ENCODE measurements around the gene IL20. TPM values are rescaled to one million over a fixed set of nuclear protein-coding genes. Genes with fewer than 3 reads are reported as not detected.

IL20 gene
- total and polyA plus RNA-seq, 10 of the 15 experiments (the other 5 are each of a cell fraction or from before 2014, with no cell fraction given), result 0.08 to 0.13 TPM; not detected in 8

- H3K4me1 ChIP-seq (ENCODE audit: control insufficient read depth, insufficient read depth, low read length), result peaks cover 41% of the 10 kb centered on the region
- intact Hi-C loops (cut with micrococcal nuclease; ENCODE audit: unreplicated experiment) (no loop called here), in situ Hi-C loops (cut with MboI) (no loop called here)
- no peak for DNase-seq (ENCODE audit: low read depth, low spot score)
- no peaks in the 10 kb centered on the region for H4K20me1 ChIP-seq (ENCODE audit: control insufficient read depth, insufficient read depth)
- no peaks in the 10 kb centered on the region for H3K27me3 ChIP-seq (replicated peaks in 1 of 2; ENCODE audit: control insufficient read depth in 2 of 2, insufficient read depth in 2 of 2, low read length in 1 of 2)
- H2AFZ ChIP-seq (ENCODE audit: control insufficient read depth, low read depth, low read length), result no peak overlapping the region
- no peak for ATAC-seq
- H3K4me3 ChIP-seq, result no peak overlapping the region
- ChIA-PET RAD21 (ENCODE audit: unreplicated experiment) (no interaction called here), POLR2A (interaction anchor here (1.0 kb wide), 1 partner anchor 11 kb away, joined by 3 read pairs; no protein-coding TSS in a partner anchor), SMC1A (ENCODE audit: uncharacterized antibody, unreplicated experiment) (interaction anchor here (0.6 to 1.9 kb wide), 7 partner anchors 10 to 101 kb away, joined by 3 to 5 read pairs (median 3); no protein-coding TSS in a partner anchor), CTCF (interaction anchor here (1.0 to 2.4 kb wide), 5 partner anchors 11 to 197 kb away, joined by 3 to 9 read pairs (median 4); no protein-coding TSS in a partner anchor)
- FAIRE-seq, result no peak
- BruUV-seq (replicated peaks), result no TSS peak
- TF ChIP-seq BCLAF1 (IDR thresholded peaks at IDR 0.05) (no peak), ZNF592 (IDR thresholded peaks at IDR 0.05) (no peak), SIX5 (IDR thresholded peaks at IDR 0.05; ENCODE audit: low read depth, low read length, severe bottlenecking) (no peak), ELK1 (IDR thresholded peaks at IDR 0.05; ENCODE audit: low read depth, low read length) (no peak), MTA3 (IDR thresholded peaks at IDR 0.05; ENCODE audit: borderline replicate concordance, low read length) (no peak), ZNF274 (IDR thresholded peaks at IDR 0.05; ENCODE audit: insufficient read depth, insufficient read length) (no peak)
- no peak overlapping the region for H3K27ac ChIP-seq (ENCODE audit: control insufficient read depth, insufficient read depth)
- WGBS (ENCODE audit: insufficient coverage, insufficient replicate concordance, low lambda C conversion rate, missing lambda C conversion rate), result 90% methylated on average over 1 of the region's 1 CpG
- no peaks in the 10 kb centered on the region for H3K9me3 ChIP-seq (replicated peaks; ENCODE audit: control insufficient read depth, insufficient read depth, low read length)
- H3K4me2 ChIP-seq (ENCODE audit: control insufficient read depth, insufficient read depth), result no peak overlapping the region
- H3K9ac ChIP-seq (ENCODE audit: control insufficient read depth, insufficient read depth, low read length), result no peak overlapping the region
- H3K79me2 ChIP-seq (ENCODE audit: control insufficient read depth, insufficient read depth, low read length), result no peaks in the 10 kb centered on the region
- H3K36me3 ChIP-seq (ENCODE audit: control insufficient read depth in 2 of 2, insufficient read depth in 2 of 2, low read length in 1 of 2), result no peaks in the 10 kb centered on the region
Observed at GRCh38 chr1:206828061-206828460, 37.4 kb upstream of the IL20 start.

All from GM12878 (cell line).